A673 (cell line): ENCODE data around the gene WDR45B. TPM values are rescaled to one million over a fixed set of nuclear protein-coding genes. Genes with fewer than 3 reads are reported as not detected.

Experiments
- BruUV-seq: library from RNA; stranded (reverse); fragments of 400-500 nt; replicated peaks from 2 replicates; lab custom pipeline; 2021; lab: Mats Ljungman, UMichigan
- CTCF ChIA-PET: fragments of 300-600 bp; sonication (Branson Sonifier 250); formaldehyde crosslinking; loops from one replicate; lab custom pipeline; 2022; ENCODE audit warnings: antibody characterized with exemption; lab: Charles Lee
- POLR2A ChIA-PET: fragments of 300-600 bp; sonication (Branson Sonifier 250); formaldehyde crosslinking; loops from one replicate; lab custom pipeline; 2022; ENCODE audit warnings: antibody characterized with exemption; ENCODE audit not compliant: low non-redundant PET; lab: Charles Lee
- DNase-seq: peaks from one replicate; pipeline ENCODE4 v3.0.0-alpha.2; 2015; ENCODE audit warnings: low spot score
- H3K27ac ChIP-seq: fragments of 200-600 bp; sonication (generic); 2 replicates; pipeline ENCODE4 v1.5.1; 2016; ENCODE audit warnings: mixed run types, low read depth, mild to moderate bottlenecking, mixed read lengths, antibody characterized with exemption, low read length; ENCODE audit not compliant: poor library complexity, severe bottlenecking
- H3K27me3 ChIP-seq: fragments of 200-600 bp; sonication (generic); replicated peaks from 2 replicates; pipeline ENCODE4 v1.6.1; 2017; ENCODE audit warnings: mixed run types, low read depth, mild to moderate bottlenecking, mixed read lengths, antibody characterized with exemption, low read length; ENCODE audit not compliant: insufficient read depth, poor library complexity
- H3K36me3 ChIP-seq: fragments of 200-600 bp; sonication (generic); 2 replicates; pipeline ENCODE4 v1.6.1; 2016; ENCODE audit warnings: mixed run types, mild to moderate bottlenecking, mixed read lengths, antibody characterized with exemption, low read length; ENCODE audit not compliant: insufficient read depth, poor library complexity, severe bottlenecking
- H3K4me1 ChIP-seq: fragments of 200-600 bp; sonication (generic); 2 replicates; pipeline ENCODE4 v1.6.1; 2017; ENCODE audit warnings: mixed run types, mild to moderate bottlenecking, mixed read lengths, antibody characterized with exemption, low read length; ENCODE audit not compliant: insufficient read depth, poor library complexity, severe bottlenecking
- H3K4me3 ChIP-seq: fragments of 200-600 bp; sonication (generic); 2 replicates; pipeline ENCODE4 v1.5.1; 2016; ENCODE audit warnings: low read depth, mixed run types, mild to moderate bottlenecking, mixed read lengths, low read length; ENCODE audit not compliant: poor library complexity, severe bottlenecking
- H3K9me3 ChIP-seq: fragments of 200-600 bp; sonication (generic); 2 replicates; pipeline ENCODE4 v1.6.1; 2016; ENCODE audit warnings: mixed run types, low read depth, mild to moderate bottlenecking, mixed read lengths, antibody characterized with exemption, low read length; ENCODE audit not compliant: poor library complexity, severe bottlenecking
- EZH2 ChIP-seq: fragments of 200-600 bp; sonication (generic); IDR thresholded peaks from 2 replicates; pipeline ENCODE4 v1.6.1; 2017; ENCODE audit warnings: borderline replicate concordance, low read depth, mild to moderate bottlenecking, mixed read lengths, antibody characterized with exemption, low read length; ENCODE audit not compliant: poor library complexity, severe bottlenecking
- intact Hi-C: fragments of 100-400 bp; cut with micrococcal nuclease; formaldehyde crosslinking; loops from one replicate; pipeline ENCODE4 v1.10.0; 2022; ENCODE audit not compliant: unreplicated experiment
- total RNA-seq: library from RNA; stranded (reverse); gene quantifications from 2 replicates; pipeline ENCODE4 v1.2.3, GENCODE V29; 2021
- TF ChIP-seq, protein P1 (sequence below): fragments of 300-800, 200-600 bp; sonication (generic); conservative IDR thresholded peaks from 2 replicates; pipeline ENCODE4 v1.5.1; 2017; ENCODE audit warnings: low read depth, mild to moderate bottlenecking, antibody characterized with exemption, low read length, moderate library complexity, mixed read lengths

WDR45B gene
- total RNA-seq, 1 experiment from 2014 or later = 73.0 TPM

DNA sequence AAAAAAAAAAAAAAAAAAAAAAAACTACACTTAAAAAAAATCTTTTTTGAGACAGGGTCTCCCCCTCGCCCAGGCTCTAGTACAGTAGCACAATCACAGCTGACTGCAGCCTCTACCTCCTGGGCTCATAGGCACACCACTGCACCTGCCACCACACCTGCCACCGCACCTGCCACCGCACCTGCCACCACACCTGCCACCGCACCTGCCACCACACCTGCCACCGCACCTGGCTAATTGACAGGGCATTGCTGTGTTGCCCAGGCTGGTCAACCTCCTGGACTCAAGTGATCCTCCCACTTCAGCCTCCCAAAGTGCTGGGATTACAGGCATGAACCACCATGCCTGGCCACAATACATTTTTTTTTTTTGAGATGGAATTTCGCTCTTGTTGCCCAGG lies 17.6 kb upstream of the WDR45B start:
- TF ChIP-seq, protein P1, sequence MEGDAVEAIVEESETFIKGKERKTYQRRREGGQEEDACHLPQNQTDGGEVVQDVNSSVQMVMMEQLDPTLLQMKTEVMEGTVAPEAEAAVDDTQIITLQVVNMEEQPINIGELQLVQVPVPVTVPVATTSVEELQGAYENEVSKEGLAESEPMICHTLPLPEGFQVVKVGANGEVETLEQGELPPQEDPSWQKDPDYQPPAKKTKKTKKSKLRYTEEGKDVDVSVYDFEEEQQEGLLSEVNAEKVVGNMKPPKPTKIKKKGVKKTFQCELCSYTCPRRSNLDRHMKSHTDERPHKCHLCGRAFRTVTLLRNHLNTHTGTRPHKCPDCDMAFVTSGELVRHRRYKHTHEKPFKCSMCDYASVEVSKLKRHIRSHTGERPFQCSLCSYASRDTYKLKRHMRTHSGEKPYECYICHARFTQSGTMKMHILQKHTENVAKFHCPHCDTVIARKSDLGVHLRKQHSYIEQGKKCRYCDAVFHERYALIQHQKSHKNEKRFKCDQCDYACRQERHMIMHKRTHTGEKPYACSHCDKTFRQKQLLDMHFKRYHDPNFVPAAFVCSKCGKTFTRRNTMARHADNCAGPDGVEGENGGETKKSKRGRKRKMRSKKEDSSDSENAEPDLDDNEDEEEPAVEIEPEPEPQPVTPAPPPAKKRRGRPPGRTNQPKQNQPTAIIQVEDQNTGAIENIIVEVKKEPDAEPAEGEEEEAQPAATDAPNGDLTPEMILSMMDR = no peak
- TF ChIP-seq EZH2 = no peak
- intact Hi-C loops = no loop called here
- Histone ChIP-seq H3K27ac (no peak overlapping the region), H3K27me3 (no peaks in the 10 kb centered on the region), H3K4me1 (peaks cover 8% of the 10 kb centered on the region), H3K36me3 (no peaks in the 10 kb centered on the region), H3K4me3 (no peak overlapping the region), H3K9me3 (no peaks in the 10 kb centered on the region)
- ChIA-PET POLR2A (no interaction called here), CTCF (no interaction called here)
- no peak for DNase-seq
- BruUV-seq = no TSS peak

- Histone ChIP-seq H3K4me3 (no peak overlapping the region), H3K36me3 (no peaks in the 10 kb centered on the region), H3K9me3 (no peaks in the 10 kb centered on the region), H3K4me1 (peaks cover 8% of the 10 kb centered on the region), H3K27me3 (no peaks in the 10 kb centered on the region), H3K27ac (no peak overlapping the region)
- TF ChIP-seq, protein P1 = no peak
- no peak for TF ChIP-seq EZH2
- DNase-seq = no peak
- intact Hi-C loops = no loop called here
- POLR2A ChIA-PET = no interaction called here
- CTCF ChIA-PET = no interaction called here
- BruUV-seq = no TSS peak
These were observed 17.0 kb upstream of the WDR45B start for GRCh38 chr17:82665217-82665616.

- H3K9me3 ChIP-seq = no peaks in the 10 kb centered on the region
- no peaks in the 10 kb centered on the region for H3K36me3 ChIP-seq
- intact Hi-C loops = no loop called here
- TF ChIP-seq, protein P1 = no peak
- TF ChIP-seq EZH2 = no peak
- no peak for DNase-seq
- ChIA-PET CTCF (no interaction called here), POLR2A (no interaction called here)
- H3K4me3 ChIP-seq = no peak overlapping the region
- no peaks in the 10 kb centered on the region for H3K27me3 ChIP-seq
- H3K4me1 ChIP-seq = peaks cover 8% of the 10 kb centered on the region
- no peak overlapping the region for H3K27ac ChIP-seq
- BruUV-seq = no TSS peak
These were observed 16.5 kb upstream of the WDR45B start for GRCh38 chr17:82664701-82665182.
